A673 (cell line): ENCODE data around the gene MAGI1. TPM values are rescaled to one million over a fixed set of nuclear protein-coding genes. Genes with fewer than 3 reads are reported as not detected.
"Not testable (repeated sequence)": the region's sequence is repeated elsewhere in the genome, so short reads cannot be mapped to it uniquely, and the experiment has no call there.

Experiments
- BruUV-seq: library from RNA; stranded (reverse); fragments of 400-500 nt; replicated peaks from 2 replicates; lab custom pipeline; 2021; lab: Mats Ljungman, UMichigan
- CTCF ChIA-PET: fragments of 300-600 bp; sonication (Branson Sonifier 250); formaldehyde crosslinking; loops from one replicate; lab custom pipeline; 2022; ENCODE audit warnings: antibody characterized with exemption; lab: Charles Lee
- POLR2A ChIA-PET: fragments of 300-600 bp; sonication (Branson Sonifier 250); formaldehyde crosslinking; loops from one replicate; lab custom pipeline; 2022; ENCODE audit warnings: antibody characterized with exemption; ENCODE audit not compliant: low non-redundant PET; lab: Charles Lee
- DNase-seq: peaks from one replicate; pipeline ENCODE4 v3.0.0-alpha.2; 2015; ENCODE audit warnings: low spot score
- H3K27ac ChIP-seq: fragments of 200-600 bp; sonication (generic); 2 replicates; pipeline ENCODE4 v1.5.1; 2016; ENCODE audit warnings: mixed run types, low read depth, mild to moderate bottlenecking, mixed read lengths, antibody characterized with exemption, low read length; ENCODE audit not compliant: poor library complexity, severe bottlenecking
- H3K27me3 ChIP-seq: fragments of 200-600 bp; sonication (generic); replicated peaks from 2 replicates; pipeline ENCODE4 v1.6.1; 2017; ENCODE audit warnings: mixed run types, low read depth, mild to moderate bottlenecking, mixed read lengths, antibody characterized with exemption, low read length; ENCODE audit not compliant: insufficient read depth, poor library complexity
- H3K36me3 ChIP-seq: fragments of 200-600 bp; sonication (generic); 2 replicates; pipeline ENCODE4 v1.6.1; 2016; ENCODE audit warnings: mixed run types, mild to moderate bottlenecking, mixed read lengths, antibody characterized with exemption, low read length; ENCODE audit not compliant: insufficient read depth, poor library complexity, severe bottlenecking
- H3K4me1 ChIP-seq: fragments of 200-600 bp; sonication (generic); 2 replicates; pipeline ENCODE4 v1.6.1; 2017; ENCODE audit warnings: mixed run types, mild to moderate bottlenecking, mixed read lengths, antibody characterized with exemption, low read length; ENCODE audit not compliant: insufficient read depth, poor library complexity, severe bottlenecking
- H3K4me3 ChIP-seq: fragments of 200-600 bp; sonication (generic); 2 replicates; pipeline ENCODE4 v1.5.1; 2016; ENCODE audit warnings: low read depth, mixed run types, mild to moderate bottlenecking, mixed read lengths, low read length; ENCODE audit not compliant: poor library complexity, severe bottlenecking
- H3K9me3 ChIP-seq: fragments of 200-600 bp; sonication (generic); 2 replicates; pipeline ENCODE4 v1.6.1; 2016; ENCODE audit warnings: mixed run types, low read depth, mild to moderate bottlenecking, mixed read lengths, antibody characterized with exemption, low read length; ENCODE audit not compliant: poor library complexity, severe bottlenecking
- CTCF ChIP-seq: fragments of 300-800, 200-600 bp; sonication (generic); conservative IDR thresholded peaks from 2 replicates; pipeline ENCODE4 v1.5.1; 2017; ENCODE audit warnings: low read depth, mild to moderate bottlenecking, antibody characterized with exemption, low read length, moderate library complexity, mixed read lengths
- EZH2 ChIP-seq: fragments of 200-600 bp; sonication (generic); IDR thresholded peaks from 2 replicates; pipeline ENCODE4 v1.6.1; 2017; ENCODE audit warnings: borderline replicate concordance, low read depth, mild to moderate bottlenecking, mixed read lengths, antibody characterized with exemption, low read length; ENCODE audit not compliant: poor library complexity, severe bottlenecking
- intact Hi-C: fragments of 100-400 bp; cut with micrococcal nuclease; formaldehyde crosslinking; loops from one replicate; pipeline ENCODE4 v1.10.0; 2022; ENCODE audit not compliant: unreplicated experiment
- total RNA-seq: library from RNA; stranded (reverse); gene quantifications from 2 replicates; pipeline ENCODE4 v1.2.3, GENCODE V29; 2021

Gene MAGI1
- total RNA-seq, 1 experiment from 2014 or later = 30.5 TPM

- no peak overlapping the region for H3K27ac ChIP-seq
- H3K27me3 ChIP-seq = no peaks in the 10 kb centered on the region
- peaks cover 21% of the 10 kb centered on the region for H3K4me1 ChIP-seq
- H3K9me3 ChIP-seq = no peaks in the 10 kb centered on the region
- ChIA-PET POLR2A (no interaction called here), CTCF (no interaction called here)
- H3K36me3 ChIP-seq = no peaks in the 10 kb centered on the region
- no peak overlapping the region for H3K4me3 ChIP-seq
- DNase-seq = no peak
- intact Hi-C loops = no loop called here
- TF ChIP-seq CTCF (no peak), EZH2 (no peak)
- BruUV-seq = no TSS peak
These were observed 12.1 kb upstream of the MAGI1 start for GRCh38 chr3:66050821-66051220.

GRCh38 chr3:66048051-66048395 lies 9.3 kb upstream of the MAGI1 start:
- Histone ChIP-seq H3K27me3 (no peaks in the 10 kb centered on the region), H3K9me3 (no peaks in the 10 kb centered on the region), H3K36me3 (no peaks in the 10 kb centered on the region), H3K4me1 (peaks cover 9% of the 10 kb centered on the region), H3K4me3 (no peak overlapping the region), H3K27ac (no peak overlapping the region)
- POLR2A ChIA-PET = no interaction called here
- intact Hi-C loops = no loop called here
- CTCF ChIA-PET = no interaction called here
- no TSS peak for BruUV-seq
- TF ChIP-seq EZH2 = no peak
- no peak for TF ChIP-seq CTCF
- no peak for DNase-seq

GRCh38 chr3:66047311-66048050 lies 8.8 kb upstream of the MAGI1 start:
- no peaks in the 10 kb centered on the region for H3K36me3 ChIP-seq
- no peaks in the 10 kb centered on the region for H3K9me3 ChIP-seq
- H3K27me3 ChIP-seq = no peaks in the 10 kb centered on the region
- ChIA-PET CTCF (no interaction called here), POLR2A (no interaction called here)
- no peak overlapping the region for H3K27ac ChIP-seq
- TF ChIP-seq EZH2 (no peak), CTCF (no peak)
- intact Hi-C loops = no loop called here
- DNase-seq = no peak
- peaks cover 4% of the 10 kb centered on the region for H3K4me1 ChIP-seq
- H3K4me3 ChIP-seq = no peak overlapping the region
- BruUV-seq = no TSS peak

- H3K9me3 ChIP-seq, H3K4me1 ChIP-seq, H3K27ac ChIP-seq, H3K4me3 ChIP-seq, intact Hi-C loops, POLR2A ChIA-PET, BruUV-seq, H3K36me3 ChIP-seq, H3K27me3 ChIP-seq, DNase-seq: not testable (repeated sequence)
- CTCF ChIA-PET = interaction anchor here (0.7 kb wide), 1 partner anchor 121 kb away, joined by 3 read pairs; no protein-coding TSS in a partner anchor
These were observed 7.6 kb upstream of the MAGI1 start for GRCh38 chr3:66046321-66046720.
